NB4 (cell line): Measurements from ENCODE around the gene NRDC.
"Not testable (repeated sequence)": the region's sequence is repeated elsewhere in the genome, so short reads cannot be mapped to it uniquely, and the experiment has no call there.

ENCODE experiments used
- DNase-seq: peaks from one replicate; pipeline ENCODE4 v3.0.0; 2010; ENCODE audit warnings: low read depth
- H3K4me3 ChIP-seq: one replicate; pipeline ENCODE4 v1.5.1; 2011; ENCODE audit warnings: mild to moderate bottlenecking, low read depth, low read length, moderate library complexity
- CTCF ChIP-seq: IDR thresholded peaks from one replicate; pipeline ENCODE4 v1.5.1; 2012; ENCODE audit warnings: low read depth, low read length
- MYC ChIP-seq: IDR thresholded peaks from 2 replicates; pipeline ENCODE4 v1.6.1; 2011; ENCODE audit warnings: low read depth, low read length
- POLR2A ChIP-seq: IDR thresholded peaks from 2 replicates; pipeline ENCODE4 v1.6.1; 2011; ENCODE audit warnings: mild to moderate bottlenecking; ENCODE audit not compliant: insufficient read length; ENCODE audit errors: extremely low read depth
- TF ChIP-seq, protein P1 (sequence below): IDR thresholded peaks from 2 replicates; pipeline ENCODE4 v1.6.1; 2011; ENCODE audit warnings: low read depth, low read length

NRDC gene

DNA sequence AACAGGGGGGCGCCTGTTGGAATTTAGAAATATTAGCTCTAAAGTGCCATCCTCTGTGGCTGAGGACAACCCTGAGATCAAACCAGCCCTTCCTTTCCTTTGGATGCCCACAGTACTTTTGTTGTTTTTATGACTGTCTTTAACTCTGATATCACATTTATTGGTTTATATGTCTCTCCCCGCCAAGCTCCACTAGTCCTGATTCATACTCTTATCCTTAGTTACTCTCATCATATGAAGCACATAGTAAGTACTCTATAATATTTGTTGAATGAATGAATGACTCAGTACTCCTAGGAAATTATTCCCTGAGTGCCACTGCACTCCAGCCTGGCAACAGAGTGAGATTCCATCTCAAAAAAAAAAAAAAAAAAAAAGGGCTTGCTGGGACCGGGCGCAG is 22.6 kb upstream of the NRDC start:
- TF ChIP-seq POLR2A: no peak
- TF ChIP-seq, protein P1, sequence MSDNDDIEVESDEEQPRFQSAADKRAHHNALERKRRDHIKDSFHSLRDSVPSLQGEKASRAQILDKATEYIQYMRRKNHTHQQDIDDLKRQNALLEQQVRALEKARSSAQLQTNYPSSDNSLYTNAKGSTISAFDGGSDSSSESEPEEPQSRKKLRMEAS: no peak
- TF ChIP-seq CTCF: no peak
- no peak for TF ChIP-seq MYC
- H3K4me3 ChIP-seq: no peak overlapping the region
- no peak for DNase-seq

DNA sequence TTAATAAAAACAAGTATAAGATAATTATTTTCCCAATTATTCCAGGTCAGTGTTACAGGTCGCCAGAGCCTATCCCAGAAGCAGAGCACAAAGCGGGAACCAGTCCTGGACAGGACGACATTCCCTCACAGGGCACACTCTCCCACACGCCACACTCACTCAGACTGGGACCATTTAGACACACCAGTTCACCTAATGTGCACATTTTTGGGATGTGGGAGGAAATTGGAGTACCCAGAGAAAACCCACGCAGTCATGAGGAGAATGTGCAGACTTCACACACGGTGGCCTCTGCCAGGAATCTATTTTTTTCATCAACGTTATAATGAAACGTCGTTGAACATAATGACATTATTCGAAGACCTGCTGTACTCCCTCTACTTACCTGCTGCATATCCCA is 20.5 kb upstream of the NRDC start:
- DNase-seq: no peak
- no peak for TF ChIP-seq MYC
- TF ChIP-seq, protein P1: no peak
- no peak for TF ChIP-seq CTCF
- TF ChIP-seq POLR2A: no peak
- no peak overlapping the region for H3K4me3 ChIP-seq

GRCh38 chr1:51898090-51898734 is 19.7 kb upstream of the NRDC start:
- H3K4me3 ChIP-seq: no peak overlapping the region
- no peak for DNase-seq
- TF ChIP-seq POLR2A (no peak), CTCF (no peak), MYC (no peak)
- TF ChIP-seq, protein P1: no peak

DNA sequence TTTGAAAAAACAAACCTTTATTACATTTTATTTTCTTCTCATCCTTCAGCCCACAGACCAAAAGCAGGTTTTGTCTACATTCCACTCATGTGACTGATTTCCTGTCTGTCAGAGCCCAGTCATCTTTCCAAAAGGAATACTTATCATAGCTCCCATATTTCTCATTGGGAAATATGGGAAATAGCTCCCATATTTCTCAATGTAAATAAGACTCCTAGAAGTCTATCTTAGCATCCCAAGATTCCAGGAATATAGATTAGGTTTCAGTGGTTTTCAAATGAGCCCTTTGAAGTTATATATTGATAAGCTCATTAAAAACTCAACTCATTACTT is 19.1 kb upstream of the NRDC start:
- no peak for DNase-seq
- H3K4me3 ChIP-seq: no peak overlapping the region
- TF ChIP-seq MYC (no peak), CTCF (no peak)
- TF ChIP-seq, protein P1: no peak

- not testable (repeated sequence) for H3K4me3 ChIP-seq, DNase-seq
These were observed 16.2 kb upstream of the NRDC start for GRCh38 chr1:51894748-51895147.

DNA sequence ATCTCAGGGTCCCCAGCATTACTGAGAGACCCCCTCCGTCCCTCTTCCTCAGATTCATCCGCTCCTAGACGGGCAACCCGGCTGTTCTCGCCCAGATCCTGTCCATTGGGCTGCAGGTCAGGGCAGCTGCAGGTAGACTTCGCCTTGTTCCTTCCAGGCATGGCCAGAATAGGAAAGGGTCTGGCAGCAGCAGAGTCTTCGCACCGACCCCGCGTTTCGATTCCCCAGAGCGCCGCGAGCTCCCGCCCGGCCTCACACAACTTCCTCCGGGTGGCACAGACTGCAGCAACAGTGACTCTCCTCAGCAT is 265 bp downstream of the NRDC start:
- TF ChIP-seq MYC (no peak), POLR2A (no peak), CTCF (no peak)
- TF ChIP-seq, protein P1: 0 out of 2 replicates have a peak, but pooled peaks have one; percentile 8
- no peak for DNase-seq
- H3K4me3 ChIP-seq: peak overlapping the region; percentile 74
